CD14-positive monocyte (primary cell): ENCODE data around the gene ARHGAP11B.
A peak's percentile ranks its signal among the peaks of the same experiment; 100 is the strongest.

Source experiments
- DNase-seq, 3 donors: peaks; one replicate each; pipeline ENCODE4 v3.0.0-alpha.2; 2011 to 2022
- H2AFZ ChIP-seq: 2 replicates; pipeline ENCODE4 v1.6.0; 2012; ENCODE audit warnings: mild to moderate bottlenecking, low read depth, low read length, inconsistent platforms; ENCODE audit not compliant: insufficient read depth, poor library complexity, severe bottlenecking
- H3K27ac ChIP-seq, 2 donors: 1 replicate in 1 of 2; 2 replicates in 1 of 2; pipeline ENCODE4 v1.5.1; 2012 to 2013; ENCODE audit warnings: low read length in 2 of 2, control low read depth in 1 of 2, inconsistent platforms in 1 of 2, low read depth in 1 of 2, mild to moderate bottlenecking in 1 of 2
- H3K27me3 ChIP-seq, 2 donors: one replicate each; pipeline versions ENCODE4 v1.6.0 to v1.6.1; 2011 to 2013; ENCODE audit warnings: low read length in 2 of 2; ENCODE audit not compliant: control insufficient read depth in 2 of 2, insufficient read depth in 2 of 2
- H3K36me3 ChIP-seq, 2 donors: replicated peaks in 1 of 2; 1 replicate in 1 of 2; 2 replicates in 1 of 2; pipeline versions ENCODE4 v1.5.1 to v1.6.1; 2012 to 2013; ENCODE audit warnings: low read length in 2 of 2, control low read depth in 1 of 2, inconsistent platforms in 1 of 2, mild to moderate bottlenecking in 1 of 2; ENCODE audit not compliant: insufficient read depth in 2 of 2, control insufficient read depth in 1 of 2
- H3K4me1 ChIP-seq, 2 donors: 1 replicate in 1 of 2; 2 replicates in 1 of 2; pipeline versions ENCODE4 v1.5.1 to v1.6.1; 2012 to 2013; ENCODE audit warnings: low read length in 2 of 2, control low read depth in 1 of 2, inconsistent platforms in 1 of 2, mild to moderate bottlenecking in 1 of 2, moderate library complexity in 1 of 2; ENCODE audit not compliant: insufficient read depth in 2 of 2, control insufficient read depth in 1 of 2
- H3K4me2 ChIP-seq: replicated peaks from 2 replicates; pipeline ENCODE3; 2012; ENCODE audit warnings: low read length, moderate library complexity, mild to moderate bottlenecking; ENCODE audit not compliant: poor library complexity, severe bottlenecking; ENCODE audit errors: extremely low read depth
- H3K4me3 ChIP-seq, 3 experiments: fragments of 200-600 bp in 1 of 3; sonication (generic) in 1 of 3; replicated peaks in 1 of 3; 1 replicate in 2 of 3; 2 replicates in 1 of 3; pipeline ENCODE4 v1.5.1; 2011 to 2013; ENCODE audit warnings: low read length in 3 of 3, mild to moderate bottlenecking in 3 of 3, control low read depth in 2 of 3, low read depth in 2 of 3, inconsistent platforms in 1 of 3, moderate library complexity in 1 of 3
- H3K79me2 ChIP-seq: 2 replicates; pipeline ENCODE4 v1.6.0; 2012; ENCODE audit warnings: mild to moderate bottlenecking, control low read depth, inconsistent platforms, low read length, moderate library complexity; ENCODE audit not compliant: insufficient read depth
- H3K9ac ChIP-seq: 2 replicates; pipeline ENCODE4 v1.6.0; 2017; ENCODE audit warnings: low read length, mild to moderate bottlenecking; ENCODE audit not compliant: insufficient read depth, poor library complexity, severe bottlenecking
- H3K9me3 ChIP-seq, 2 donors: replicated peaks in 1 of 2; 1 replicate in 1 of 2; 2 replicates in 1 of 2; pipeline versions ENCODE4 v1.5.1 to v1.6.1; 2012 to 2013; ENCODE audit warnings: low read length in 2 of 2, control low read depth in 1 of 2; ENCODE audit not compliant: control insufficient read depth in 1 of 2, insufficient read depth in 1 of 2
- H4K20me1 ChIP-seq: 2 replicates; pipeline ENCODE4 v1.6.0; 2012; ENCODE audit warnings: mild to moderate bottlenecking, low read length, control low read depth, moderate library complexity; ENCODE audit not compliant: insufficient read depth
- H3K27ac Mint-ChIP-seq, 7 donors: one replicate each; pipeline ENCODE4 v1.8.0; 2020; ENCODE audit warnings: mild to moderate bottlenecking in 7 of 7, mixed read lengths in 7 of 7, moderate library complexity in 6 of 7, inconsistent platforms in 2 of 7
- H3K27me3 Mint-ChIP-seq, 3 donors: one replicate each; pipeline ENCODE4 v1.8.0; 2021 to 2022; ENCODE audit warnings: low read depth in 3 of 3, mild to moderate bottlenecking in 3 of 3, mixed read lengths in 3 of 3, moderate library complexity in 3 of 3, inconsistent platforms in 1 of 3
- H3K36me3 Mint-ChIP-seq, 2 donors: one replicate each; pipeline ENCODE4 v1.8.0; 2020; ENCODE audit warnings: mixed read lengths in 2 of 2, inconsistent platforms in 1 of 2, mild to moderate bottlenecking in 1 of 2
- H3K4me1 Mint-ChIP-seq: one replicate; pipeline ENCODE4 v1.8.0; 2020; ENCODE audit warnings: mild to moderate bottlenecking, mixed read lengths
- H3K4me3 Mint-ChIP-seq, 2 donors: one replicate each; pipeline ENCODE4 v1.8.0; 2020; ENCODE audit warnings: mild to moderate bottlenecking in 2 of 2, mixed read lengths in 2 of 2, moderate library complexity in 1 of 2
- H3K9me3 Mint-ChIP-seq, 7 donors: one replicate each; pipeline ENCODE4 v1.8.0; 2020 to 2022; ENCODE audit warnings: mixed read lengths in 7 of 7, mild to moderate bottlenecking in 6 of 7, moderate library complexity in 6 of 7, inconsistent platforms in 2 of 7
- CTCF ChIP-seq: fragments of 200-600 bp; IDR thresholded peaks from one replicate; pipeline ENCODE4 v1.8.0; 2022; ENCODE audit warnings: antibody characterized with exemption, mild to moderate bottlenecking
- WGBS: methylation state at CpG from one replicate; pipeline ENCODE4 v1.1.5; 2013; ENCODE audit warnings: missing lambda C conversion rate; ENCODE audit not compliant: insufficient coverage; 5-methylcytosine and 5-hydroxymethylcytosine counted together
- intact Hi-C, 2 donors: fragments of 100-400 bp; cut with micrococcal nuclease; formaldehyde crosslinking; loops; one replicate each; pipeline versions ENCODE4 v1.15.0 to v1.15.1; 2023

Gene ARHGAP11B

GRCh38 chr15:30670056-30670455 lies 44.1 kb downstream of the ARHGAP11B start:
- Mint-ChIP-seq H3K36me3 (peaks cover 44 to 60% of the 10 kb centered on the region in 2 donors), H3K27ac (peak overlapping the region in 3 of 7 donors; percentile 17 to 77 (median 28)), H3K4me3 (no peak overlapping the region), H3K9me3 (peaks cover 0 to 2% (median 0%) of the 10 kb centered on the region in 7 donors), H3K27me3 (no peaks in the 10 kb centered on the region), H3K4me1 (no peaks in the 10 kb centered on the region)
- 95% methylated on average over 2 of the region's 2 CpGs for WGBS
- no peak overlapping the region for H3K4me2 ChIP-seq
- no peak overlapping the region for H3K4me3 ChIP-seq
- no peak for TF ChIP-seq CTCF
- H3K9me3 ChIP-seq: no peaks in the 10 kb centered on the region
- no peaks in the 10 kb centered on the region for H4K20me1 ChIP-seq
- H3K79me2 ChIP-seq: peaks cover 4% of the 10 kb centered on the region
- H3K36me3 ChIP-seq: peaks cover 21 to 69% of the 10 kb centered on the region in 2 donors
- no peak overlapping the region for H3K9ac ChIP-seq
- H2AFZ ChIP-seq: no peak overlapping the region
- H3K4me1 ChIP-seq: no peaks in the 10 kb centered on the region
- no peak for DNase-seq
- no peaks in the 10 kb centered on the region for H3K27me3 ChIP-seq
- no peak overlapping the region for H3K27ac ChIP-seq
- intact Hi-C loops: no loop called here

GRCh38 chr15:30671309-30671708 lies 45.4 kb downstream of the ARHGAP11B start:
- Mint-ChIP-seq H3K4me1 (no peaks in the 10 kb centered on the region), H3K27ac (no peak overlapping the region), H3K27me3 (no peaks in the 10 kb centered on the region)

More at GRCh38 chr15:30671309-30671708, 45.4 kb downstream of the ARHGAP11B start:
- Mint-ChIP-seq H3K9me3 (peaks cover 0 to 2% (median 0%) of the 10 kb centered on the region in 7 donors), H3K36me3 (peaks cover 50 to 64% of the 10 kb centered on the region in 2 donors), H3K4me3 (no peak overlapping the region)
- Histone ChIP-seq H4K20me1 (no peaks in the 10 kb centered on the region), H3K27ac (no peak overlapping the region), H3K4me1 (no peaks in the 10 kb centered on the region), H3K9me3 (no peaks in the 10 kb centered on the region), H3K4me3 (no peak overlapping the region), H3K79me2 (peaks cover 3% of the 10 kb centered on the region), H3K27me3 (no peaks in the 10 kb centered on the region), H2AFZ (no peak overlapping the region), H3K4me2 (no peak overlapping the region), H3K9ac (no peak overlapping the region), H3K36me3 (peaks cover 16 to 62% of the 10 kb centered on the region in 2 donors)
- no peak for DNase-seq
- TF ChIP-seq CTCF: no peak
- intact Hi-C loops: no loop called here
- no CpG with 5 or more reads among the region's 1 CpG for WGBS
